ENCODE measurements around the gene COMMD3.
"Not testable (repeated sequence)": the region's sequence is repeated elsewhere in the genome, so short reads cannot be mapped to it uniquely, and the experiment has no call there.

Gene COMMD3

GRCh38 chr10:22309180-22310000, 6.8 kb upstream of the COMMD3 start:
- H3K4me3 ChIP-seq (replicated peaks; ENCODE audit: low read depth, low read length), result no peak overlapping the region
- TF ChIP-seq, protein P1, sequence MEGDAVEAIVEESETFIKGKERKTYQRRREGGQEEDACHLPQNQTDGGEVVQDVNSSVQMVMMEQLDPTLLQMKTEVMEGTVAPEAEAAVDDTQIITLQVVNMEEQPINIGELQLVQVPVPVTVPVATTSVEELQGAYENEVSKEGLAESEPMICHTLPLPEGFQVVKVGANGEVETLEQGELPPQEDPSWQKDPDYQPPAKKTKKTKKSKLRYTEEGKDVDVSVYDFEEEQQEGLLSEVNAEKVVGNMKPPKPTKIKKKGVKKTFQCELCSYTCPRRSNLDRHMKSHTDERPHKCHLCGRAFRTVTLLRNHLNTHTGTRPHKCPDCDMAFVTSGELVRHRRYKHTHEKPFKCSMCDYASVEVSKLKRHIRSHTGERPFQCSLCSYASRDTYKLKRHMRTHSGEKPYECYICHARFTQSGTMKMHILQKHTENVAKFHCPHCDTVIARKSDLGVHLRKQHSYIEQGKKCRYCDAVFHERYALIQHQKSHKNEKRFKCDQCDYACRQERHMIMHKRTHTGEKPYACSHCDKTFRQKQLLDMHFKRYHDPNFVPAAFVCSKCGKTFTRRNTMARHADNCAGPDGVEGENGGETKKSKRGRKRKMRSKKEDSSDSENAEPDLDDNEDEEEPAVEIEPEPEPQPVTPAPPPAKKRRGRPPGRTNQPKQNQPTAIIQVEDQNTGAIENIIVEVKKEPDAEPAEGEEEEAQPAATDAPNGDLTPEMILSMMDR (IDR thresholded peaks at IDR 0.05; ENCODE audit: low read depth, low read length, missing control alignments), result no peak
- no peak for DNase-seq (ENCODE audit: extremely low read depth, low read depth)

GRCh38 chr10:22310012-22310411, 6.2 kb upstream of the COMMD3 start:
- not testable (repeated sequence) for DNase-seq (ENCODE audit: extremely low read depth, low read depth); H3K4me3 ChIP-seq (replicated peaks; ENCODE audit: low read depth, low read length)

DNA sequence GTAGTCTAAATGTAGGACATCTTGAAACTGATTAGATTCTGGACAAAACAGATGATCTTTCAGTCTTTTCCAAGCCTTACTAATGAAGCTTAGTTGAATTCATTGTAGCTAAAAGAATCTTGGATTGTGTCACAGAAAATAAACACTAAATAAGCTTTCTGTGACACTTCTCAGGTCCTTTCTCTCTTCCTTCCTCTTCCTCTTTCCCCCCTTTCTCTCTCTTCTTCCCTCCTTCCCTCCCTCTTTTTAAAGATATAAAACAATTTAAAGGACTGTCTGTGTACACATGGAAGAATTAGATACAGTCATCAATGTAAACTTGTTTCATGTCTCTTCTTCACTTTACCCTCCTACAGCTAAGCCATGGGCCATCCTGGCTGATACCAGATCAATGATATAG, 5.3 kb upstream of the COMMD3 start:
- no peak overlapping the region for H3K4me3 ChIP-seq (replicated peaks; ENCODE audit: low read depth, low read length)
- DNase-seq (ENCODE audit: extremely low read depth, low read depth), result no peak
- TF ChIP-seq, protein P1 (IDR thresholded peaks at IDR 0.05; ENCODE audit: low read depth, low read length, missing control alignments), result no peak

GRCh38 chr10:22314852-22315251, 1.3 kb upstream of the COMMD3 start:
- TF ChIP-seq, protein P1 (IDR thresholded peaks at IDR 0.05; ENCODE audit: low read depth, low read length, missing control alignments), result no peak
- no peak for DNase-seq (ENCODE audit: extremely low read depth, low read depth)
- H3K4me3 ChIP-seq (replicated peaks; ENCODE audit: low read depth, low read length), result no peak overlapping the region

DNA sequence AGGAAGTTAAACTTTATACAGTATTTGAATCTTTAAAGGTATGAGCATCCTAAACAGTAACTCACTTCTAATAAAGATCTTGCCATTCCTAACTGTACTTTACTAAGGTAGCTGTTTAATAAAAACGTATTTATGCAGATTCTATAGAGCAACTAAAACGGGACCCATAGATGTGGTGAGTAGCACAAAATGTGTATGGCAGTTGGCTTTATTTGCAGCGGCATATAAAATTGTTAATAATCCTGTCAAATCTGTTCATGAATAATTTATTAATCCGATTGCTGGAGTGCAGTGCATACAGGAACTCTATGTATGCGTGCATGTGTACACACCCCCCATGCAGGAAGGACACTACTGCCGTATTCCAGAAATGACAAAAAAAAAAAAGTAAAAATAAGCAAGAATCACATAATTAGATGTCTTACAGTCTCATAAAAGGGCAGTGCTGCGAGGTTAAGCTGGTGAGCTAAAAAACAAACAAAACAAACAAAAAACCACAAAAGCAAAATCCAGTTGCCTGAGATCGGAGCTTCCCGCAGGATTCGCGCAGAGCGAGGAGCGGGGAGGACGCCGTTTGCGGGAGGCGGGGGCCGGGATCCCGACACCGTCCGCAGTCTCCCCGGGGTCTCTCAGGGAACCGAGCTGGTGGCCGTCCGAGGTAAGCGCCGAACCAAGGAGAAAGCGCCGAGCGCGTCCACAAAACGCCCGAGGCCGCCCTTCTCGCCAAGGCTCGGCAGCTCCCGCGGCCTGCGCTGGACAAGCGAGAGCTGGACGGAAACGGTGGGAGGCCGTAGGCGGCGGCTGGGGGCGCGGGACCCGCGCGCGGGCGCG, 518 bp upstream of the COMMD3 start:
- no peak for DNase-seq (ENCODE audit: extremely low read depth, low read depth)
- H3K4me3 ChIP-seq (replicated peaks; ENCODE audit: low read depth, low read length), result peak overlapping the region; percentile 79
- TF ChIP-seq, protein P1 (IDR thresholded peaks at IDR 0.05; ENCODE audit: low read depth, low read length, missing control alignments), result no peak

- no peak for DNase-seq (ENCODE audit: extremely low read depth, low read depth)
- peak overlapping the region; percentile 79 for H3K4me3 ChIP-seq (replicated peaks; ENCODE audit: low read depth, low read length)
- TF ChIP-seq, protein P1 (IDR thresholded peaks at IDR 0.05; ENCODE audit: low read depth, low read length, missing control alignments), result no peak
Observed at GRCh38 chr10:22317076-22317370, 835 bp downstream of the COMMD3 start.

DNA sequence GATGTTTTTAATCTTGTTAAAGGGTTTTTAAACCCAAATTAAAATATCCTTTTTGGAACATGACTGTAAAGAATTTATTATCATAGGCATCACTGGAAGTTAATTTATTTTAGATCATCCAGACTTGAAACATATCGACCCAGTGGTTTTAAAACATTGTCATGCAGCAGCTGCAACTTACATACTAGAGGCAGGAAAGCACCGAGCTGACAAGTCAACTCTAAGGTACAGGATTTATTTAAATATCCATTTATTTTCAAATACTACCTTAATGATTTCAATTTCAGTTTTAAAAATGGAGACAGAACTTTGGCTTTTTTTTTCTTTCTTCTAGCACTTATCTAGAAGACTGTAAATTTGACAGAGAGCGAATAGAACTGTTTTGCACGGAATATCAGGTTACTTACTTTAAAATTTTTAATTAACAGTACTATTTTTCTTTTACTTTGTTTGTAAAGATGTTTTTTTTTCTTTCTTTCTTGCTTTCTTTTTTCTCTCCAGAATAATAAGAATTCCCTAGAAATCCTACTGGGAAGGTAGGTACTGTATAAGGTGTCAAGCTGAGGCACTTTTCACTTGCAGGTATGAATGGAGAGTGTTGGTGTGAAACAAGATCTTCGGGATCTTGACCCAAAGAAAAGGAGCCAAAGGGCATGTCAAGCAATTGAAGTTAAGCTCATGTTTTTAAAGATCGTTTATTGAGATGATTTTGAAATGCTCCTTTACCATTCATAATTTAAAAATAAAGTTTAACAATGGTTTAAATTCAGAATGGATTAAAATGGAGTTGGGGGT, 1.8 kb downstream of the COMMD3 start:
- TF ChIP-seq, protein P1 (IDR thresholded peaks at IDR 0.05; ENCODE audit: low read depth, low read length, missing control alignments), result no peak
- no peak overlapping the region for H3K4me3 ChIP-seq (replicated peaks; ENCODE audit: low read depth, low read length)
- DNase-seq (ENCODE audit: extremely low read depth, low read depth), result no peak

Measured in HFF-Myc (cell line).